ENCODE data around the gene AKNA.

Gene AKNA

DNA sequence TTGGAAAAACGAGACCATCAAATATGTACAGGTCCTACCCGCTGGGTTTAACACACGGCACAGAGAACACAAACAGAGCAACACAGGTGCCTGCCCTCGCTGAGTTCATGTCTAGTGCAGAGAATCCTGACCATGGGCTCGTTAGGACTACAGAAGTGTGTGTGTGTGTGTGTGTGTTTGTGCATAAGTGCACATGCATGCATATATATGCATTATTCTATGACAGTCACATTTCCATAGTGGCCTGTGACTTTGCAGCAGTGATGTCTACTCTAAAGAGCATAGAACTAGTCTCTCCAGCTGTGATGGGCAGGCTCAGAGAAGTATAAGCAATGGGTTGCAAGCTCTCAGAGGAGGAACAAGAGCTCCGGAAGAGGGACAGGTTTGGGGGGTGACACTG, 30.4 kb downstream of the AKNA start:
- ATAC-seq (no peak), DNase-seq (no peak)

- DNase-seq, result no peak
- ATAC-seq, result no peak
These were observed 31.0 kb downstream of the AKNA start for GRCh38 chr9:114356792-114357191.

- ATAC-seq, result no peak
- DNase-seq, result no peak
These were observed 32.0 kb downstream of the AKNA start for GRCh38 chr9:114355821-114356220.

- DNase-seq (no peak), ATAC-seq (no peak)
These were observed 35.9 kb downstream of the AKNA start for GRCh38 chr9:114351932-114352331.

DNA sequence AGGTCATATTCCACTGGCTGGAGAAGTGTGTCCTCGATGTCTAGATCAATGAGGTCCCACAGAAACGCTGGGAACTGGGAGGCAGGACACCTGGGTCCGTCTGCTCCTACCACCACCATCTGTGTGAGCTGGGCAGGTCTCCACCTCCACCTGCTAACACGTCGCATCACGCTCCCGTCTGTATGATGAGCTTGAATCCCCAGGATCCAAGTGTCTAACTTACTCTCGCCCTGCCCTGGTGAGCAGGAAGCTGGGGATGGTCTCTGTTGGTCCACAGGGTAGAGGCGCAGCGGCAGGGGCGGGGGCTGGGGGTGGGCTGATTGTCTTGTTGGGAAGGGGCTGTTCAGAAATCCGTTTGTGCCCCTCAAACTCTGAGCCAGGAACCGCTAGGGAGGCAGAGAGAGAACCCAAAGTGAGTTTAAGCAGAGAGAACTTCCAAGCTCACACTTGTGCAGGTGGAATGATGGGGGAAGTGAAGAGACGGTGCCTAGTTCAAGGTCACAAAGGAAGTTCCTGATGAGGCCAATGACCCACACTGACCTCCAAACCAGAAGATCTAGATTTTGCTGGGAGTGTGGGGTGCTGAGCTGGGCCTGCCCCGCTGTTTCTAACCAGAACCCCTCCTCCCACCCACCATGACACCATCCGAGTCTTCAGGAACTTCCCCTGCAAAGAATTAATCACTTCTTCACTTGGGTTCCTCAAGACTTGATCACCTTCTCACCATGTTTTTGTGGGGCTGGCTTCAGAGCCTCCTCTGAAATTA, 37.0 kb downstream of the AKNA start:
- no peak for DNase-seq
- no peak for ATAC-seq

DNA sequence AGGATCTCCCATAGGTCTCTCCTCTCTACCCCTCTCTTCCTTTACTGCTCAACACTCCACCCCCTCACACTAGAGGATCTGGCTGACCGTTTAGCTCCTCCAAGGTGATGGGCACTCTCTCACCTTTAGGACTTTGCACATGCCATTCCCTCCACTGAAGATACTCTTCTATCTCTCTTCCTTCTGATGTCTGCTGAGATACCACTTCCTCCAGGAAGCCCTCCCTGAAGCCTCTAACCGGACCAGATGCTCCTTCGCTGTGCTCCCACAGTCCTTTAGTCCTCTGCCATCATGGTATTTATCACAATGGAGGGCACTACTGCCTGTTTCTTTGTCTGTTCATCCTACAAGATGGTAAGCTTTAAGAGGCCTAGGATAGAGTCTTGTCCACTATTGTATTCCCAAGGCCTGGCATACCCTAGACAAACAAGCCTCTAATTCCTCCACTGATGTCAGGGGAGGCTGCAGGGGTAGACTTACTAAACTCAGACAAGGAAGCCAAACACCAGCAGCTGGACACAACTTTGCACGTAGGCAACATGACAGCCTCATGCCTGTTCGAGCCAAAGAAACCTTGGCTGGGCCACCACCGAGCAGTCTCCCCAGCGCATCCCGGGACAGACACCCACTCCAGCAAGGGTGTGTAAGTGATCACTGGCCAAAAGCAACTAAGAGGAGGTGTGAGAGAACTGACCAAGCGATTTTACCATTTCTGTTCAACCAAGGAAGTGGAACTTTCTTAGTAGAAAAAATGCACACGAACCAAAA, 37.9 kb downstream of the AKNA start:
- no peak for DNase-seq
- no peak for ATAC-seq

DNA sequence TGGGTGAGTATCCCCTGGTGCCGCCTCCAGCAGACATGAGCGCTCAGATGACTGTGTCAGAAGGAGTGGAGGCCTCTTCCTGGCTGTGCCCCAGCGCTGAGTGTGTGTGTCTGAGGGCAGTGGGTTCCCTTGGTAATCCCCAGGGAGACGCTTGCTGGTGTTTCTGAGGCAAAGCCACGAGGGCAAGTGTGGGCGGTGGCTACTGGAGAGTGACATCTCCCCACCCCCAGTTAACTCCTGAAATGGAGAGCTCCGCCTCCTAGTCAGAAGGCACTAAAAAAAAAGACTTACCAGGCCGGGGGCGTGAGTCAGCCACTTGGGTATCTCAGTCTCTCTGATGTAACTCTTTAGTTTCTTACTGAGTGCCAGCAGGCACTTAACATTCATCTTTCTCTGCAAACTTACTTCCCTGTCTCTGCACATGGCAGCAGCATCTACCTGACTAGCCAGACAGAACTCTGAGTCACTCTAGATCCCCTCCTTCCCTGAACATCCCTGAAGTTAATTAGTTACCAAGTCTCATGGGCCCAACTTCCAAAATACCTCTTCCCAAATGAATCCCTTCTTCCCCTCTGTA, 38.8 kb downstream of the AKNA start:
- peak; percentile 93 for DNase-seq
- ATAC-seq, result peak; percentile 94

DNA sequence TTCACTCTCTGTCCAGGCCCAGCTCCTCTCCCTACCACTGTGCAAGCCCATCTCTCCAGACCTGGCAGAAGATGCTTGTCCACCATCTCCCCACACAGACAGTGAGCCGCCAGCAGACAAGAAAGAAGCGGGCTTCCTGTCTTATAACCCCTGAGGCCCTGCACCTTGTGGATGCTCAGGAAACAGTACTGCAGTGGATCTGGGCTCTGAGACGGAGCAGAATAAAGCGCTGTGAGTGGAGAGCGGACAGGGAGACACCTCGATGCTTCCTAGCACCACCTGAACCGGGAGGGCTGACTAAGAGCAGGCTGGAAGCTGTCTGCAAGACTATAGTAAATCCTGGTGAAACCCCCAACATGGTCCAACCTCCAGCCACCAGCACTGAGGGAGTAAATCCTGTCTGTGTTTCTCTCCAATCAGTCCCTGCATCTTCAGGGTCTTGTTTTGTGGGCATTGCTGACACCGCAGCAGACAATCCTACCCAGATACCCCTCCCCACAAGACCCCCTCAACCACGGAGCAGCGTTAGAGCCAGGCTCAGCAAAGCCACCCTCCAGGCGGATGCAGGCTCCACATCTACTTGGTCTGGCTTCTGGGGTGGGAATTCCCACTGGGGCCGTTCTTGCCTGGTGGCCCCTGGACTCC, 39.4 kb downstream of the AKNA start:
- ATAC-seq (no peak), DNase-seq (no peak)

DNA sequence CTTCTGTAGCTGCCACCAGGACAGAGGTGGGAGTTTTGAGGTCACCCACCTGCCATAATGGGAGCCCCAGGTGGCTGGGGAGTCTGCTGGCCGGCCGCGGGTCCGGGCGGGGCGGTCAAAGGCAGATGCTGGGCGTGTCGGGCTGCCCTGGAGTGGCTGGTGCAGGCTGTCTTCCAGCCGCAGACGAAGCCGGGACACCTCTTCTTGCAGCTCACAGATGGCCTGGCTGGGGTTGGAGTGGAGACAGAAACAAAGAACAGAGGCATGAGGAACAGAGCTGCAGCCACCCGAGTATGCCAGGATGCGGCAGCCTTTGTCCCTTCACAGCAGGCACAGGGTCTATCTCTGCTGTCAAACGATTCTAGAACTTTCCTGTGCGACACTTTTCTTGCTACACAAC, 40.1 kb downstream of the AKNA start:
- ATAC-seq, result no peak
- DNase-seq, result no peak

DNA sequence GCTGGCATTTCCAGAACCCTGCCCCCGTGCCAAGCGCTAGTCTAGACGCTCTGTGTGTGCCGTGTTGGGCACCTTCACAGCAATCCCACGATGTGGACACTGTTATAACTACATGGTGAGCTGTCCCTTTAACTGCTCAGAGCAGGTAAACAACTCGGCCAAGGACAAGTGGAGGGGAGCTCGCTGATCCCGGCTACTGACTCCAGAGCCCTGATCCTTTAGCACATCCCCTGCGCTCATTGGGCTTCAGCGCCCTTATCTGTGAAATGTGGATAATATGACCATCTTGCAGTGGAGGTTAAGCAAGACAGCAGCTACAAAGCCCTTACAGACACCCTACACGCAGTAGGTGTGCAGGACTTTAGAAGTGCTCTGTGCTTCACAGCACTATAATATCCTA, 41.6 kb downstream of the AKNA start:
- no peak for ATAC-seq

DNA sequence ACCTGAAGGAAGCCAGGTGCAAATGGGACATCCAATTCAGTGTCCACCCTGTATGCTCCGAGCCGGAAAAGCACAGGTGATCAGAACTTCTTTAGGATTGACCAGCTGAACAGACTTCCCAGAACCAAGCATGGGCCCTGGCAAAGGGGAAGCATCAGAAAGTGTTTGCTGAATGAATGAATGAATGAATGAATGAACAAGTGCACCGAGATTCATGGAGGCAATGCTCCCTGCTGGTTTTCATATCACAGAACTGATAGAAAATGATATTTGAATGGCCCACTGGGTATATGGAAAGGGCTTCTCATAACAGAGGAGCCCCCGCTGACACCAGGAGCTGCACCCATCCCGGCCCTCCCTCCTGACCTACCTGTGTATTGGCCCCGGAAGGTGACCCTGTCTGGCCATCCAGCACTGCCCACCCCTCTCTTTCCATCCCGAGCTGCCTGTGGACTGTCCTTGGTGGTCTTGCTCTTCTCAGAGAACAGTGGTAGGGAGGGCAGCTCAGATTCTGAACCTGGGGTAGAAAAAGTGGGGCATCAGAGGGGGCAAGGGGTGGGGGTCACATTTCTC, 42.2 kb downstream of the AKNA start:
- no peak for ATAC-seq
- DNase-seq, result no peak

More for the DNA sequence above, 41.6 kb downstream of the AKNA start:
- no peak for DNase-seq

DNA sequence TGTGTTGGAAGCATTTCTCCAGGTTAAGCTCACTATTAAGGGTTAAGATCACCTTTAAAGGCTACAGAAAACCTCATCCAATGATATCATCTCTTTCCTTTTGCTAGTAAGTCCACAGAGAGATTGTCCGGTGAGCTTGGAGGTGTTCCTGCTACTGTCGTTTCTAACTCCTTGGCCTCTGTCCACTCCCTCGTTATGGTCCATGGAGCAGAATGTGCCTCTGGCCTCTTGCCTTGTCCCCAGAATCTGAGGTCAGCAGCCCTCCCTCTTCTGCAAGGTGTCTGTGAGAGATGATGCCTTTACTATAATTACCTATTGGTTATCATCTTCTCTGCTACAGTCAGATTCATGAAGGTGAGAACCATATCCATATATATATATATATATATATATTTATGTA, 43.1 kb downstream of the AKNA start:
- no peak for ATAC-seq

DNA sequence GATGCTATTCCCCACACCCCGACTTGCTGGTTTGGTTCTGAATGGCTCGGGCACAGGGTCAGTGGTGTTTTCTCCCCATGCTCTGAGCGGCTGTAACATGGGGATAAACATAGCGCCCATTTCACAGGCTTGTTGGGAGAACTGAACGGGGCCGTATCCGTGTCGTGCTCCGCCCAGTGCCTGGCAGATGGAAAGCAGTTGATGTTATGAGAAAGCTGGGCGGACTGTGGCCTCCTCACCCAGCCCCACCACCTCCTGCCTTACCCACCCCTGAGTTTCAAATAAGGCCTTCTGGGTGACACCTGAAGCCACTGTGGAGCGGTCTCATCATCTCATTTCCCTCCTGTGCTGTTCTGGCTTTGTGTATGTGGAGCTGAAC, 43.6 kb downstream of the AKNA start:
- DNase-seq (no peak), ATAC-seq (no peak)

More for the DNA sequence above, 43.1 kb downstream of the AKNA start:
- DNase-seq, result no peak

GRCh38 chr9:114343471-114344187, 44.2 kb downstream of the AKNA start:
- DNase-seq (no peak), ATAC-seq (no peak)

DNA sequence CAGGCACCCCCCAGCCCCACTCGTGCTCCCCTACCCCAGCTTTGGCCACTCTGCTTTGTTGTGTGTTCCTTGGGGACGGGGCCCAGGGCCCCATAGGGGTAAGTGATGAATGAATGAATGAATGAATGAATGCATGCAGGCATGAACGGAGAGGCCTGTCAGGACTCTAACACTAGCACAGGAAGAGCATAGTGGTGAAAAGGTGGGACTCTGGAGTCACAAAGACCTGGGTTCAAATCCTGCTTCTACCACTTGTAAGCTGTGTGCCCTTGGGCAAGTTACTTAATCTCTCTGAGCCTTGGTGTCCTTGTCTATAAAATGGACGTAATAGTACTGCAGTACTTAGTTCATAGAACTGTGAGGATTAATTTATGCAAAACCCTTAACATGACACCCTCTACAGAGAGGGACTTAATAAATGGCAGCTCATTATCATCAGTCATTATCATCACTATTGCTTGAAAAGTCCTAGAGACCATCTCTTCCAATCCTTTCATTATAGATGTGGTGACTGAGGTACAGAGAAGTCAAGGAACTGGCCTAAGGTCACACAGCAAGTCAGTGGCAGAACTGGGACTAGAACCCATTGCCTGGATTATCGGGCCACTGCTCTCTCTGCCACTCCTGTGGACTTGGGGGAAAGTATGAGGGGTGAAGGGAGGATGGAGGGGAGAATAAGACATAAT, 44.9 kb downstream of the AKNA start:
- DNase-seq (no peak), ATAC-seq (no peak)

DNA sequence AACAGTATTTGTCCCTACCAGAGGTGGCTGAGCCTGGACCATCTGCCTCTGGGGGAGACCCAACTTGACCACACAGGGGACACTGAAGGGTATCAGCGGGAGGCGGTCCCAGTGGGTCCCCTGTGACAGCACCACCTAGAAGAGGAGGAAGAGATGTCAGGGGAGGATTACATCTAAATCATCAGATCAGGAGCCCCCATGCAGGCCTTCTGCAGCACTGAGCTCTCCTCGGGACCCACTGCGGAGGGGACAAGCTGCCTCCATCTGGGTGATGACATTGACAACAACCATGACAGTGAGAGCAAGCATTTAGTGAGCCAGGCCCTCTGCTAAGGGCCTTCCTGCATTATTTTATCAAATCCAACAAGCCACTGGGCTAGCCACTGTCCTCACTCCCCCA, 45.8 kb downstream of the AKNA start:
- DNase-seq (no peak), ATAC-seq (no peak)

DNA sequence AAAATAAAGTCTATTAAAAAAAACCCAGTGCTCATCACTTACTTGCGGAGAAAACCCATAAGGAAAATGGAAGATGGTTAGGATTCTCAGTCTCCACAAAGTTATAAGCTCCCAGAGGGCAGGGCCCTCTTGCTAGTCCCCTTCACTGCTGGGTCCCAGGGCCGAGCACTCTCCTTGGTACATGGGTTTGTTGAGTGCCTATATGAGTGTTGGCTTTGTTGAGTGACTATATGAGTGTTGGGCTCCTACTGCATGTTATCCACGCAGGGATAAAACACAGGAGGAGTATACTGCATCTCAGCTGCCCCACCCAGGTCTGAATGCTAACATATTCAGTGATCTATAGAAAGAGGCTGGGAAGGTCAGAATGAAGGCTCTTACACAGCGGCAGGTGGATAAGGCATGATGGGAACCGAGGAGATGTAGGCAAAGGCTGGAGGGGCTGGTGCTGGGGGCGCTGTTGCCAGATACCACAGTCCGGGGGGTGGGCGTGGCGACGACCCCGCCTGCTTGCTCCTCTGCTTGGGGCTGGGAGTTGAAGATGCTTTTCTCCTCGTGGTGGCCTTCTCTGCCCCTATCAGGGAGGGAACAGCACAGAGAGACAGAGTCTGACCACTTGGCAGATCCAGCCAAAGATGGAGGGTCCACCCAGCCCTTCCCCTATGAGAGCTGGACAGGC, 46.5 kb downstream of the AKNA start:
- ATAC-seq (no peak), DNase-seq (no peak)

GRCh38 chr9:114339130-114339908, 48.5 kb downstream of the AKNA start:
- peak; percentile 73 for DNase-seq
- ATAC-seq, result peak; percentile 59

- DNase-seq, result no peak
- ATAC-seq, result no peak
These were observed 49.6 kb downstream of the AKNA start for GRCh38 chr9:114338187-114338586.
